Amniotic epithelial cell (primary cell): ENCODE data around the gene YBX2.

Experiments used
- DNase-seq: peaks from one replicate; pipeline ENCODE4 v3.0.0-alpha.2; 2010; ENCODE audit warnings: low read depth

The YBX2 gene

GRCh38 chr17:7322520-7323194, 28.2 kb upstream of the YBX2 start:
- no peak for DNase-seq

DNA sequence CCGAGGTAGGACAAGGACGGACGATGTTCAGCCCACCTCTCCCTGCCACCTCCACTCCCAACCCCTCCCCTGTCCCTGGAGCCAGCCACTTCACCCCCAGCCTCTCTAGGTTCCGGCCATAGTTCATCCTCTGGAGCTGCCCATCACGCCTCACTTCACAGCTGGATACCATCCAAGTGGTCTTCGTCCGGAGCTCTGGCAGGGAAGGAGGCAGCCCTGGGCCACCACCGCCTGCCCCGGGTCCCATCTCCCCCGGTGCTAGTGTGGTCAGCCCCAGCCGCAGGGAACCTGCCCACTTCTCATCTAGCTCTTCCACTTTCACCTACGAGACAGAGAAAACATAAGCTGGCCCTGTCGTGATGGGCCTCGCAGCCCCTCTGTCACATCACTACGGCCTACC, 27.0 kb upstream of the YBX2 start:
- DNase-seq: no peak

DNA sequence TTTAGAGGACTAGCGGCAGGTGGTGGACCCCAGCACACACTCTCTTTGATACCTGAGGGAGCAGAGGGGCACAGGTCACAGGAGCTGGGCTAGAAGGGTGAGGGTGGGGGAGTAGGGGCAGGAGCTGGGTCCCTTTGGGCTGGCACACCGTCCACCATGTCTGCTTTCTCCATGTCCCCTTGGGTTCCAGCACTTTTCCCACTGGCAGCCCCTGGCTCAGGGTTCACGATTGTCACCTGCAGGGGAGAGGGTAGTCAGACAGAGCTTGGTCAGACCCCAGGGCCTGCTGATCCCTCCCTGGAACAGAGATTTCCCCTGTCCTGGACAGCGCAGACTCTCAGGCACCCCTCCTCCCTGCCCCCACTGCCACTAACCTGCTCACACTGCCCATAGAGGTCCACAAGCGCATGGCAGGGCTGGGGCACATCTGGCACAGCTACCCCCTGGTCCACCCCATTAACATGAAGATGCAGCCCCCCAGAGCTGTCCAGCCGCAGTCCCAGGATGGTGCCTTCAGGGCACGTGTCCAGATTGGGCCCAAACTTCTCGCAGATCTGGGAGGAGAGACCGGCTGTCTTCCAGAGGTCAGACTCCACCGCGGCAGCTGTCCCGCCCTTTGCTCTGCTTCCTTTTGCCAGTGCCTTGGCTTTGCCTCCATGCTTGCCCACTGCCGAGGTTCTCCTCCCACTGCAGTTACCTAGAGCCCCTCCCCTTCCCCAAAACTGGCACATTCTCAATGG, 23.9 kb upstream of the YBX2 start:
- DNase-seq: no peak

DNA sequence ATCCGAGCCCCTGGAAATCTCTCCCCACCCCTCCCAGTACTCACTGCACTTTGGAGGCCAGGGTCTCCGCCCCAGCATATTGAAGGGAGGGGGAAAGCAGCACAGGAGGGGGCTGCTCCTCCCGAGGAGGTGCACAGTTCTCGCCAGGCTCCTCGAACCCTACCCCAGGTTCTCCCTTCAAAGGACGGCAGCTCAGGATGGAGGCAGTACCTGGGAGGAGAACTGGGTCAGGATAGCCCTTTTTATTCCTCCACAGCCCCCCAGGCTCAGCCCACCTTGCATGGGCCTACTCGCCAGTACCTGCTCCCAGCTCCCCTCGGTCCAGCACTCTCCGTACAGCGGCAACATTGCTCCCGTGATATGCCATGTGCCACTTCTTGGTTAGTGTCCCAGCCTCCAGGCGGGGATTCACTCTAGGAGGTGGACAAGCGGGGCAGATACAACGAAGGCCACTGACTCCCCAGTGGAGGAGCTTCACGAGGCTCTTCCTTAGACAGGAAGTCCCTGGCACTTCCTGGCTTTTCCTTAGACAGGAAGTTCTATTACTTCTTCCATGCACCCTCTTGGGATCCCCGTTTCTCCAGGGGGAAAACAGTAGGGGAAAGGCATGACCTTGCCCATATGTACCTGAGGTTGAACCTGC, 22.8 kb upstream of the YBX2 start:
- no peak for DNase-seq

GRCh38 chr17:7315570-7316235, 21.3 kb upstream of the YBX2 start:
- DNase-seq: no peak

- DNase-seq: peak; percentile 67
Observed at GRCh38 chr17:7314719-7315569, 20.5 kb upstream of the YBX2 start, which contains the start of gene GPS2. TSS of gene GPS2 (minus strand) at chr17:7315360. CDS start at chr17:7315052, 308 bp downstream.

- DNase-seq: no peak
Observed at GRCh38 chr17:7313890-7314718, 19.7 kb upstream of the YBX2 start.

GRCh38 chr17:7313088-7313889, 18.9 kb upstream of the YBX2 start:
- DNase-seq: peak; percentile 12

DNA sequence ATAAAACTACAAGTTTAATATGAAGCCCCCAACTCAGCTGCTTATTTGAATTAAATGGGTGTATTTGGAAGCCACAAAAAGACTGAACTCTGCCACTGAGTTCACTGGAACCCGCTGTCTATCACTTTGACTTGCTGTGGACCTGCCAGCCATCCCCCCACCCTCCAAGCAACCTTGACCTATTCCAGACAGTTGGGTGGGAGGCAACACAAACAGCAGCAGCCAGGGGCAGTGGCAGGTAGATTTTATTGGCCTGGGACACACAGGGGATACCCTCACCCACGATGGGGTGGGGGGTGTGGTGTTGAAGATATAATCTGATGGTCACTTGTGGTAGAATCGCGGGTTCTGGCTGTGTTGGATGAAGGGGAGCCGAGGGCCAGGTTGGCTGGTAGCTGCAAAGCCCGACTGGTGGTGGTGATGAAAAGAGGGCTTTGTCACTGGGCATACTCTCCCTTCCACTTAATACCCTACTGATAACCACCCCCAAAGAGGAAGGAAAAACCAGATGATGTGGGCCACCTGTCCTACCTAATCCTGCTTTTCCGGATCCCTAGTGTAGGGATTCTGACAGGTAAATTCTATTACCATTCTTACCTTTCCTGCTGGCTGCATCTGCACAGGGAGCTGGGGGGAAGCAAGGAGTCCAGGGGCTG, 18.1 kb upstream of the YBX2 start:
- DNase-seq: no peak

GRCh38 chr17:7311110-7311705, 16.8 kb upstream of the YBX2 start:
- no peak for DNase-seq

- no peak for DNase-seq
Observed at GRCh38 chr17:7309628-7310027, 15.2 kb upstream of the YBX2 start.

DNA sequence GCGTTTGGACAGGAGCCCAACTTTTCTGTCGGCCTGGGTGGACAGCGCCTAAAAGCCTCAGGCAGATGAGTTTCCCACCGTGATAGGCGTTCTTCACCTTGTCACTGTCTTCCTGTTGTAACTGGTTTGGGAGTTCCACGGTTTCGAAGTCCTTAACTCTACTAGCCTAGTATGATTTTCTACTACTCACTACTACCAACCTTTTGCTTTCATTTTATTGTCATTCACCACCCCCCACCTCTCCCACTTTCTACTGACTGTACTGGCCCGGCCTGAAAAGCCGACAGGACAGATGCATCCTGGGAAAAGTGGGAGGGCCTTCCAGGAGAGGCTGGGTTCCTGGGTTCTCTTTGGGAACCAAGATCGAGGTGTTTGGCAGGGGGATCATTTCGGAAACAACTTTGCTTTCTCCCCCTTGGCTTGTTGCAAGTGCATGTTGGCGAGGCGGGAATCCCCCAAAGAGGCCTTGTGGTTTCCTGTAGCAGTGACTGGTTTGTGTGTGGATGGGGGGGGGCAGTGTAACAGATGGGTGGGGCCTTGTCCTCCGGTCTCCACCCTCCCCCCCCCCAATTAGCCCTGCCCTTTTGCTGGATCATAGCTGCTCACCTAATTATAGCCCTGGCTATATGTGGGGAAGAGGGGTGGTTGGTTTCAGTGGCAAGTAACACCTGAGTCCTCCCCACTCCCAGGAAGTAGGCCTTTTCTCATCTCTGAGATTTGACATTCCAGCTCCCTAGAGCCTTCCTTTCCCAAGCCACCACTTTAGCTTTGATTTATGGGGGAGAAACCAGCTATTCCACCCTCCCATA, 14.4 kb upstream of the YBX2 start:
- DNase-seq: peak; percentile 77

- DNase-seq: no peak
Observed at GRCh38 chr17:7307686-7308624, 13.5 kb upstream of the YBX2 start.

DNA sequence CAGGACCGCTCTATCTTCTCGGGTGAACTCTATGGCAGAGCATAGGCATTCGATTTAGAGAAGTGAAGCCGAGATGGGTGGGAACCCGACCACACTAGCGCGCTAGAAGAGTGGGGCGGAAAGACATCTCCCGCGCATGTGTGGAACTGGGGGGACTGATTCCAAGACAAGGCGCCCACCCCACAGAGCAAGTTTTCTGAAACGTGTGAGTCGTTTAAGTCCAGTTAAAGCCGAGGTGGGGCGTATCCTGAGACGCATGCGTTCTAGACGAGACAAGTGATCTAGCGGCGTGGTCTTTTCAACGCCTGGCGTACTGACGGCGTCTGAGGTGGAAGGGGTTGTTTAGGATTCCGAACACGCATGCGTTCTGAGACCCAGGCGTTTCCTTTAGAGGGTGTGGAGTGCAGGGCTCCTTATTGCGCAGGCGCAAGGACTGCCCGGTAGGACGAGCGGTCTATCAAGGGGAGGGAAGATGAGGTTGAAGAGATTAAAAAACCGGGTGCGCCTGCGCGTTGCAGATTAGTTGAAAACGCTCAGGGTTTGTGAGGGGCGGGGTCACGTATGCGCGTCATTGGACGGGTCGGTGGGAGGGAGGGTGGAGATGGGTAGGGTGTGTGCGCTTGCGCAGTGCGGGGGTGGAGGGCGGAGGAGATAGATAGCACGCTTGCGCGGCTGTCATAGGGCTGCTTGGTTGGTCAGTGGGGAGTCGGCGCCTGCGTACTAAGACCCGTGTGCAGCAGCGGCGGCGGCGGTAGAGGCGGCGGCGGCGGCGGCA, 12.7 kb upstream of the YBX2 start, which contains the start of gene EIF5A:
Gene EIF5A, plus strand, starts transcription at position 718 of the 775 bp plus-strand sequence. CDS start 2,008 bp downstream, outside the sequence.
- DNase-seq: peak; percentile 99

- DNase-seq: no peak
Observed at GRCh38 chr17:7304179-7304578, 9.7 kb upstream of the YBX2 start.
